Left lung (tissue), 10 donors: ENCODE measurements around the gene AP2A1. TPM values are rescaled to one million over a fixed set of nuclear protein-coding genes. Genes with fewer than 3 reads are reported as not detected.
A peak's percentile ranks its signal among the peaks of the same experiment; 100 is the strongest.

Source experiments
- ATAC-seq: fragments of 200-7000 bp; cut with Tn5 transposase; one replicate; pipeline ENCODE4 v1.9.1; 2020; ENCODE audit warnings: moderate library complexity
- DNase-seq, 4 donors: peaks; one replicate each; pipeline ENCODE4 v3.0.0-alpha.2; 2013 to 2020
- H3K27ac ChIP-seq, 2 donors: fragments of 200-600 bp; sonication (generic) in 1 of 2; one replicate each; pipeline versions ENCODE4 v1.5.0 to v1.8.0; 2020 to 2021
- H3K27me3 ChIP-seq, 2 donors: fragments of 200-600 bp; sonication (generic) in 1 of 2; one replicate each; pipeline versions ENCODE4 v1.5.0 to v1.8.0; 2020 to 2021
- H3K36me3 ChIP-seq, 2 donors: fragments of 200-600 bp; sonication (generic) in 1 of 2; one replicate each; pipeline versions ENCODE4 v1.5.0 to v1.8.0; 2020 to 2021
- H3K4me1 ChIP-seq, 2 donors: fragments of 200-600 bp; one replicate each; pipeline ENCODE4 v1.8.0; 2021
- H3K4me3 ChIP-seq, 2 donors: fragments of 200-600 bp; sonication (generic) in 1 of 2; one replicate each; pipeline versions ENCODE4 v1.5.0 to v1.8.0; 2020 to 2021; ENCODE audit warnings: mild to moderate bottlenecking in 1 of 2
- H3K9me3 ChIP-seq, 2 donors: fragments of 200-600 bp; sonication (generic) in 1 of 2; one replicate each; pipeline versions ENCODE4 v1.5.0 to v1.8.0; 2020 to 2021
- CTCF ChIP-seq, 2 donors: fragments of 200-600 bp; sonication (generic) in 1 of 2; IDR thresholded peaks; one replicate each; pipeline versions ENCODE4 v1.5.0 to v1.8.0; 2021; ENCODE audit warnings: antibody characterized with exemption in 2 of 2
- intact Hi-C, 2 donors: fragments of 100-400 bp; cut with DNase I; formaldehyde crosslinking; loops; one replicate each; pipeline versions ENCODE4 v1.11.2 to v1.14.2; 2022
- polyA plus RNA-seq, 6 donors: library from polyadenylated mRNA; unstranded; fragments of 120-200 nt; gene quantifications; one replicate each; pipeline ENCODE4 v1.2.1, GENCODE V29; 2013; ENCODE audit not compliant: insufficient read length in 6 of 6
- total RNA-seq, 2 donors: library from RNA; stranded (reverse); fragmentation: NEBNext Ultra II Directional; extraction: Animal tissue kit (Norgen Biotek cat#: 25700); gene quantifications; one replicate each; pipeline ENCODE4 v1.2.1, GENCODE V29; 2021
- donor health status: DM: no; HTN: yes; CAD: no.
- donor health status: DM: no; HTN: no; CAD: no.

Gene AP2A1
- total and polyA plus RNA-seq, 8 donors, result 52.9 to 87.6 (median 66.4) TPM

- no peaks in the 10 kb centered on the region for H3K27me3 ChIP-seq
Observed at GRCh38 chr19:49773663-49774350, 7.0 kb downstream of the AP2A1 start.

DNA sequence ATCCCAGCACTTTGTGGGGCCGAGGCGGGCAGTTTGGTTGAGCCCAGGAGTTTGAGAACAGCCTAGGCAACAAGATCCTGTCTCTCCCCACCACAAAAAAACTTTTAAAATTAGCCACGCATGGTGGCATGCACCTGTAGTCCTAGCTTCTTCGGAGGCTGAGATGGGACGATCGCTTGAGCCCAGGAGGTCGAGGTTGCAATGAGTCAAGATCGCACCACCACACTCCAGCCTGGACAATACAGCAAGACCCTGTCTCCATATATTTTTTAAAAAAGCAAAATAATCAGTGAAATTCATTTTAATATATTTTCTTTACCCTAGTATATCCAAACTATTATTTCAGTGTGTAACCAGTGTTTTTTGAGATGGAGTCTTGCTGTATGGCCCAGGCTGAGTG, 8.2 kb downstream of the AP2A1 start:
- TF ChIP-seq CTCF (IDR thresholded peaks at IDR 0.05), result no peak
- intact Hi-C loops, result no loop called here
- Histone ChIP-seq H3K4me3 (no peak overlapping the region), H3K36me3 (peaks cover 0 to 11% of the 10 kb centered on the region in 2 donors), H3K27me3 (no peaks in the 10 kb centered on the region), H3K27ac (no peak overlapping the region), H3K4me1 (peaks cover 0 to 23% of the 10 kb centered on the region in 2 donors), H3K9me3 (no peaks in the 10 kb centered on the region)
- ATAC-seq (no peak), DNase-seq (no peak)

More at GRCh38 chr19:49773663-49774350, 7.0 kb downstream of the AP2A1 start:
- H3K36me3 ChIP-seq, result peaks cover 0 to 11% of the 10 kb centered on the region in 2 donors
- H3K4me3 ChIP-seq, result no peak overlapping the region
- no peak for DNase-seq
- H3K4me1 ChIP-seq, result peaks cover 0 to 17% of the 10 kb centered on the region in 2 donors
- no peak for TF ChIP-seq CTCF (IDR thresholded peaks at IDR 0.05)
- ATAC-seq, result no peak
- peak overlapping the region in 1 of 2 donors; percentile 2 for H3K27ac ChIP-seq
- H3K9me3 ChIP-seq, result no peaks in the 10 kb centered on the region
- intact Hi-C loops, result no loop called here

DNA sequence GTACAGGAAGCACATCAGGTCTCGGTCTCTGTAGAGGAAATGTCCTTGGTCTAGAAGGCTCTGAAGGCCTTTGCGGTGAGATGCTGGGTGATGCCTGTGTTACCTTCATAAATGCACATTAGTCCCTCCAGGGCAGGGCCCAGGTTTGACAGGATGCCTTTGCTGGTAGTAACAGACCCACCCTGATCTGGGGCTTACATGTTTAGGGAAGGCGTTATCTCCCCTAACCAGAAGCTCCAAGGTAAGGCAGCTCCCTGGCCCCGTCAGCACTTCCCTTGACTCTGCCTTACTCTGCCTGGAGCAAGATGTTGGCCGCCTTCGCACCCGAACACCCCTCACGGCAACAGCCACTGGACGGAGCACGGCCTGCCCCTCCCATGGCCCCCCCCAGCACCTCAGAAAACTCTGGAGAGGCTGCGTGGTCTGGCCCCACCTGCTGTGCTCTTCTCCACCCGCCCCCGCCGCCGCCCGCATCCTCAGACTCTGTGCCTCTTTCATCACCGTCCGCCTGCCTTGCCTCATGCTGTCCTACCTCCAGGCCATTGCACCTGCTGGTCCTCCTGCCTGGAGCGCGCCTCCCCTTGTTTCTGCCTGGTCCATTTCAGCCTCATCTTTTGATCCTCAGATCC, 9.1 kb downstream of the AP2A1 start:
- DNase-seq (no peak), ATAC-seq (no peak)
- intact Hi-C loops, result no loop called here
- peaks cover 0 to 29% of the 10 kb centered on the region in 2 donors for H3K4me1 ChIP-seq
- H3K27me3 ChIP-seq, result no peaks in the 10 kb centered on the region
- H3K27ac ChIP-seq, result no peak overlapping the region
- H3K4me3 ChIP-seq, result no peak overlapping the region
- peaks cover 0 to 11% of the 10 kb centered on the region in 2 donors for H3K36me3 ChIP-seq
- no peak for TF ChIP-seq CTCF (IDR thresholded peaks at IDR 0.05)
- H3K9me3 ChIP-seq, result no peaks in the 10 kb centered on the region

DNA sequence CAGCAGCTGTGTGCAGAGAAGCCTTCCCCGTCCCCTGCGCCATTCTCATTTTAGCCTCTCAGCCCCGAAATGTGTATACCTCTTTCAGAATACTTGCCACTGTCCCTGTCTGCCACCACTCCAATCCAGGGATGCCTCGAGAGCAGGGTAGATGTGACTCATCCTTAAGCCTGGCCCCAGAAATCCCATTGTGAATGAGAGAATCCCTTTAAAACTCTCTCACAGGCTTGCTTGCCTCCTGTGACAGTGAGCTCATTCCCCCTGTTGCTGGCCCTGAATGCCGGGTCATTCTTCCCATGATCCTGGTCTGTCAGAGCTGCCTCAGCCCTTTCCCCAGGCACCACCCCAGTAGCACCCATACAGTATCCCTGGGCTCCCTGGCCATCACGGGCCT, 9.6 kb downstream of the AP2A1 start:
- H3K4me3 ChIP-seq, result no peak overlapping the region
- ATAC-seq (no peak), DNase-seq (no peak)
- TF ChIP-seq CTCF (IDR thresholded peaks at IDR 0.05), result no peak
- H3K4me1 ChIP-seq, result peaks cover 0 to 34% of the 10 kb centered on the region in 2 donors
- H3K27me3 ChIP-seq, result no peaks in the 10 kb centered on the region
- no peak overlapping the region for H3K27ac ChIP-seq
- no peaks in the 10 kb centered on the region for H3K9me3 ChIP-seq
- peaks cover 0 to 11% of the 10 kb centered on the region in 2 donors for H3K36me3 ChIP-seq
- intact Hi-C loops, result no loop called here

GRCh38 chr19:49779731-49780555, 13.1 kb downstream of the AP2A1 start:
- no peak for DNase-seq
- intact Hi-C loops, result no loop called here
- no peaks in the 10 kb centered on the region for H3K27me3 ChIP-seq
- H3K27ac ChIP-seq, result peak overlapping the region in 1 of 2 donors; percentile 36
- H3K4me1 ChIP-seq, result peaks cover 0 to 21% of the 10 kb centered on the region in 2 donors
- no peak overlapping the region for H3K4me3 ChIP-seq
- ATAC-seq, result peak; percentile 42
- no peak for TF ChIP-seq CTCF (IDR thresholded peaks at IDR 0.05)
- H3K9me3 ChIP-seq, result no peaks in the 10 kb centered on the region
- peaks cover 0 to 36% of the 10 kb centered on the region in 2 donors for H3K36me3 ChIP-seq
